Prostate gland (tissue), 2 donors: Measurements from ENCODE around the gene ARL4C.

Experiments
- CTCF ChIP-seq, 4 experiments: fragments of 200-600 bp in 2 of 4; fragments of 450-650 bp in 2 of 4; sonication (generic) in 2 of 4; IDR thresholded peaks; 1 replicate in 3 of 4; 2 replicates in 1 of 4; pipeline ENCODE4 v1.5.1; 2016 to 2019; ENCODE audit warnings: antibody characterized with exemption in 4 of 4, mild to moderate bottlenecking in 2 of 4, moderate library complexity in 2 of 4
- POLR2A ChIP-seq: fragments of 450-650 bp; IDR thresholded peaks from one replicate; pipeline ENCODE4 v1.6.1; 2016; ENCODE audit warnings: antibody characterized with exemption, mild to moderate bottlenecking

GRCh38 chr2:234493796-234494195 lies 3.1 kb downstream of the ARL4C start:
- TF ChIP-seq CTCF (IDR thresholded peaks at IDR 0.05) (no peak), POLR2A (no peak)
